Left ventricle myocardium inferior (tissue), 1 donor: ENCODE results near the gene SMARCD3. TPM values are rescaled to one million over a fixed set of nuclear protein-coding genes. Genes with fewer than 3 reads are reported as not detected.
A peak's percentile ranks its signal among the peaks of the same experiment; 100 is the strongest.

Experiments used
- DNase-seq: peaks from one replicate; pipeline ENCODE4 v3.0.0-alpha.2; 2020
- H3K27ac ChIP-seq: fragments of 200-600 bp; replicated peaks from 2 replicates; pipeline ENCODE4 v1.8.0; 2021
- H3K27me3 ChIP-seq: fragments of 200-600 bp; 2 replicates; pipeline ENCODE4 v1.8.0; 2021; ENCODE audit warnings: low read depth
- H3K36me3 ChIP-seq: fragments of 200-600 bp; 2 replicates; pipeline ENCODE4 v1.8.0; 2021
- H3K4me1 ChIP-seq: fragments of 200-600 bp; 2 replicates; pipeline ENCODE4 v1.8.0; 2021
- H3K4me3 ChIP-seq: fragments of 200-600 bp; 2 replicates; pipeline ENCODE4 v1.8.0; 2021; ENCODE audit warnings: mild to moderate bottlenecking, moderate library complexity
- H3K9me3 ChIP-seq: fragments of 200-600 bp; replicated peaks from 2 replicates; pipeline ENCODE4 v1.8.0; 2021
- intact Hi-C: fragments of 100-400 bp; cut with micrococcal nuclease; formaldehyde crosslinking; loops from one replicate; pipeline ENCODE4 v1.11.0; 2022
- long read RNA-seq: library from polyadenylated mRNA; unstranded; transcript quantifications from one replicate; pipeline ENCODE4 v2.0.0, GENCODE V29; 2021
- total RNA-seq: library from RNA; stranded (reverse); fragmentation: NEBNext Ultra II Directional; extraction: Animal tissue kit (Norgen Biotek cat#: 25700); gene quantifications from one replicate; pipeline ENCODE4 v1.2.1, GENCODE V29; 2021
- TF ChIP-seq, protein P1 (sequence below): fragments of 200-600 bp; IDR thresholded peaks from 2 replicates; pipeline ENCODE4 v1.8.0; 2021; ENCODE audit warnings: antibody characterized with exemption, mild to moderate bottlenecking, borderline replicate concordance
- donor health status: DM: no; HTN: yes; CAD: no; lungs with severe emphysema.

SMARCD3 gene
- total RNA-seq: 104 TPM
- long read RNA-seq, transcript SMARCD3-201 (13 exons, 1,993 nt): major isoform, 135 of 210 reads
- long read RNA-seq, transcript SMARCD3-203 (14 exons, 2,018 nt): minor isoform, 21 of 210 reads
- long read RNA-seq, partial matches to known transcripts: 14 of 210 reads
- long read RNA-seq, other reads (novel, unspliced or antisense): 37 of 210 reads

DNA sequence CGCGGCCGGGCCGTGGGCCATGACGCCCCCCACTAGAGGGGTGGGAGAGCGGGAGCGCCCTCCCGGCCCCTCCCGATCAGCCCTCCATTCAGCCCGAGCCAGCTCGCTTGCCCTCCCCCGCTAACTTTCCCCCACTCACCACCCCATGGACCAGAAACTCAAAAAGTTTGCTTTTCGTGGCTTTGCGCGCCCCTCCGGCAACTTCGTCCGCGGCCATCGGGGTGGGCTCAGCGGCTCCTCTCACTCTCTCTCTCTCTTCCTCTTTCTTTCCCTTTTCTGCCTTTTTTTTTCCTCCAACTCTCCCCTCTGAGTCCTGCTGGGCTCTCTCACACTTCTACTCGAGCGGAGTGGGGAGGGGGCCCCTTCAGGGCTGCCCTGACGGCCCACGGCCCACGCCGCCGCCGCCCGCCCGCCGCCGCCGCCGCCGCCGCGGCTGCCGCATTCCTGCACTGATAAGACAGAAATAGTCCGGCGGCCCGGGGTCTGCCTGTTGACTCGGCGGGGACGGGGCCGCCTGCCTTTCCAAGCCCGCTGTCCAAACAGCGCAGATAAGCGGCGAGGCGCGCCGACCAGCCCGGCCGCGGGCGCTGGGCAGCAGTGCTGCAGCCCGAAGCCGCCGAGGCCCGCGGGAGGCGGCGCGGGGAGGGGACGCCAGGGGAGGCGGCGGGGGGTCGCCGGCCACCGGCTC lies at the start of gene SMARCD3:
Gene SMARCD3 (minus strand): TSS at position 349 of the 688 bp plus-strand sequence. CDS start 132 bp downstream, at position 217.
- Histone ChIP-seq H3K4me3 (peak within 1 kb of the TSS; percentile 84), H3K4me1 (peaks cover 93% of the 10 kb centered on the region), H3K27me3 (peaks cover 29% of the 10 kb centered on the region), H3K27ac (peak within 1 kb of the TSS; percentile 99), H3K36me3 (no peaks in the 10 kb centered on the region), H3K9me3 (no peaks in the 10 kb centered on the region)
- intact Hi-C loops: no loop called here
- TF ChIP-seq, protein P1, sequence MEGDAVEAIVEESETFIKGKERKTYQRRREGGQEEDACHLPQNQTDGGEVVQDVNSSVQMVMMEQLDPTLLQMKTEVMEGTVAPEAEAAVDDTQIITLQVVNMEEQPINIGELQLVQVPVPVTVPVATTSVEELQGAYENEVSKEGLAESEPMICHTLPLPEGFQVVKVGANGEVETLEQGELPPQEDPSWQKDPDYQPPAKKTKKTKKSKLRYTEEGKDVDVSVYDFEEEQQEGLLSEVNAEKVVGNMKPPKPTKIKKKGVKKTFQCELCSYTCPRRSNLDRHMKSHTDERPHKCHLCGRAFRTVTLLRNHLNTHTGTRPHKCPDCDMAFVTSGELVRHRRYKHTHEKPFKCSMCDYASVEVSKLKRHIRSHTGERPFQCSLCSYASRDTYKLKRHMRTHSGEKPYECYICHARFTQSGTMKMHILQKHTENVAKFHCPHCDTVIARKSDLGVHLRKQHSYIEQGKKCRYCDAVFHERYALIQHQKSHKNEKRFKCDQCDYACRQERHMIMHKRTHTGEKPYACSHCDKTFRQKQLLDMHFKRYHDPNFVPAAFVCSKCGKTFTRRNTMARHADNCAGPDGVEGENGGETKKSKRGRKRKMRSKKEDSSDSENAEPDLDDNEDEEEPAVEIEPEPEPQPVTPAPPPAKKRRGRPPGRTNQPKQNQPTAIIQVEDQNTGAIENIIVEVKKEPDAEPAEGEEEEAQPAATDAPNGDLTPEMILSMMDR: no peak
- peak; percentile 83 for DNase-seq

DNA sequence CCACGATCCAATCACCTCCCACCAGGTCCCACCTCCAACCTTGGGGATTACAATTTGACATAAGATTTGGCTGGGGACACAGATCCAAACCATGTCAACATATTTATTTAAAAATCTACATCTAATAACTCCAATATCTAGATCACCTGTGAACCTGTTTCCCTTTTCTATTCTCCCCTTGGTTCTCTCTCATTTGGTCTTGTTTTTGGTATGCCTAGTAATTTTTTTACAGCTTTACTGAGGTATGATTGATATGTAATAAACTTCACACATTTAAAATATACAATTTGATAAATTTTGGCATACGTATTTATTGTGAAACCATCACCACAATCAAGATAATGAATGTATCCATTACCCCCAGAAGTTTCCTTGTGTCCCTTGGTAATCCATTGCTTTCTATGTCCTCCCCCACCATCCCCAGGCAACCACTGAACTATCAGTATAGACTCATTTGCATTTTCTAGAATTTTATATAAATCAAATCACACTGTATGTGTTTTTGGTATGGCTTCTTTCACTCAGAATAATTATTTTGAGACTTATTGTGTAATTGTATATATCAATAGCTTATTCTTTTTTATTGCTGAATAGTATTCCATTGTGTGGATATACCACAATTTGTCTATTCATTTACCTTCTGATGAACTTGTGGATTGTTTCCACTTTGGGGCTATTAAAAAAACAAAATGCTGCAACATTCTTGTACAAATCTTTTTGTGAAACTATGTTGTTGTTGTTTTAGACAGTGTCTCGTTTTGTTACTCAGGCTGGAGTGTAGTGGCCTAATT lies 47.9 kb upstream of the SMARCD3 start:
- TF ChIP-seq, protein P1: no peak
- Histone ChIP-seq H3K4me3 (no peak overlapping the region), H3K27ac (no peak overlapping the region), H3K4me1 (no peaks in the 10 kb centered on the region), H3K36me3 (no peaks in the 10 kb centered on the region), H3K9me3 (peaks cover 9% of the 10 kb centered on the region), H3K27me3 (peaks cover 28% of the 10 kb centered on the region)
- DNase-seq: no peak
- intact Hi-C loops: no loop called here

DNA sequence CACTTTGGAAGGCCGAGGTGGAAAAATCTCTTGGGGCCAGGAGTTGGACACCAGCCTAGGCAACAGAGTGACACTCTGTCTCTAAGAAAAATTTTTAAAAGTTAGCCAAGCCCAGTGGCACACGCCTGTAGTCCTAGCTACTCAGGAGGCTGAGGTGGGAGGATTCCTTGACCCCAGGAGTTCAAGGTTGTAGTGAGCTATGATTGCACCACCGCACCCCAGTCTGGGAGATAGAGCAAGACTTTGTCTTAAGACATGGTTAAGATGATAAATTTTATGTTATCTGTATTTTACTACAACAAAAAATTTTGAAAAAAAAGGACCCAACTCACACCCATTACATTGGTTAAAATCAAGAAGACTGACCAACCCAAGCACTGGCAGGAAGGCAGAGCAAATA lies 44.4 kb upstream of the SMARCD3 start:
- intact Hi-C loops: no loop called here
- Histone ChIP-seq H3K36me3 (no peaks in the 10 kb centered on the region), H3K4me3 (no peak overlapping the region), H3K27ac (no peak overlapping the region), H3K27me3 (peaks cover 20% of the 10 kb centered on the region), H3K9me3 (peaks cover 9% of the 10 kb centered on the region), H3K4me1 (no peaks in the 10 kb centered on the region)
- no peak for DNase-seq
- TF ChIP-seq, protein P1: no peak

DNA sequence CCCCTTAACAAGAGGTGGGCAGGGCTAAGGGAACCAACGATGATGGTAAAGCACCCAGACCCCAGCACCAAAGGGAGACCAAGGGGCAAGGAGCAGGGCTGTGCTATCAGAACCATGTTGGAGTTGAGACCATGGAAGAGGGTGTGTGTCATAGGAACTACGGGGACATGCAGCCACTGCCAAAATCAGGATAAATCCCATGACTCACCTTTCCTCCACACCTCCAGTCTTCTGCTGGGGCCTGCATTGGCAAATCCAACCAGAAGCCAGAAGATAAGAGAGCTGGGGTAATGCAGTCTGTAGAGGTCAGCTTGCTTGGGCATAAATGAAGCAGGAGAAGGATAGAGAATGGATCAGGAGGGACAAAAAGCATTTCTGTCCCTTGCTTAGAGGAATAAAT lies 42.7 kb upstream of the SMARCD3 start:
- Histone ChIP-seq H3K27ac (no peak overlapping the region), H3K4me1 (no peaks in the 10 kb centered on the region), H3K36me3 (no peaks in the 10 kb centered on the region), H3K9me3 (peaks cover 3% of the 10 kb centered on the region), H3K4me3 (no peak overlapping the region), H3K27me3 (peaks cover 20% of the 10 kb centered on the region)
- intact Hi-C loops: no loop called here
- TF ChIP-seq, protein P1: no peak
- no peak for DNase-seq

DNA sequence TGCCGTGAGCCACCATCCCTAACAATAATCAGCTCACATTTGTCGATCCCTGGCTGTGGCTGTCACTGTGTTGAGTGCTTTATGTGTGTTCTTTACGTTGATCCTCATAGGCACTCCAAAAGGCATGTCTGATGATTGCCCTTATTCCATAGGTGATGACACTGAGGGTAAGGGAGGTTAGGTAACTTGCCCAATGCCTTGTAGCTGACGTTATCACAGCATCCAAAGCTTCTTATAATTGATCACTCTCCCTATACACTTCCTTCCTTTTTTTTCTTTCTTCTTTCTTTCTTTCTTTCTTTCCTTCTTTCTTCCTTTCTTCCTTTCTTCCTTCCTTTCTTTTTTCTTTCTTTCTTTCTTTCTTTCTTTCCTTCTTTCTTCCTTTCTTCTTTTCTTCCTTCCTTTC lies 41.9 kb upstream of the SMARCD3 start:
- Histone ChIP-seq H3K27me3 (peaks cover 16% of the 10 kb centered on the region), H3K27ac (no peak overlapping the region), H3K4me1 (no peaks in the 10 kb centered on the region), H3K36me3 (no peaks in the 10 kb centered on the region), H3K9me3 (no peaks in the 10 kb centered on the region), H3K4me3 (no peak overlapping the region)
- no peak for DNase-seq
- TF ChIP-seq, protein P1: no peak
- intact Hi-C loops: no loop called here
